HG03066 (cell line): Measurements from ENCODE around the gene MTA1.

Source experiments
- ATAC-seq: cut with Tn5 transposase; IDR thresholded peaks from one replicate; pipeline ENCODE4 v1.9.1; 2021; ENCODE audit warnings: low read depth; ENCODE audit not compliant: unreplicated experiment

Gene MTA1

DNA sequence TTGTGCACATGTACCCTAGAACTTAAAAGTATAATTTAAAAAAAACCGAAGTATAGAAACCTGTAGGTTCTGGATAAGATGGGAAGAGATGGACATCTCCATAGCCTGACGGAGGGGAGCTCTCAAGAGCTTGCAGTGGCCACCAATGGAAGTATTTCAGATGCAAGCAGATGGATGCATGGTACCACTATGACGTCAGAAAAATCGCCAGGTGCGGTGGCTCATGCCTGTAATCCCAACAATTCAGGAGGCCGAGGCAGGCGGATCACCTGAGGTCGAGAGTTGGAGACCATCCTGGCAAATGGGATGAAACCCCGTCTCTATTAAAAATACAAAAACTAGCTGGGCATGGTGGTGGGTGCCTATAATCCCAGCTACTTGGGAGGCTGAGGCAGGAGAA, 17.9 kb upstream of the MTA1 start:
- no peak for ATAC-seq

DNA sequence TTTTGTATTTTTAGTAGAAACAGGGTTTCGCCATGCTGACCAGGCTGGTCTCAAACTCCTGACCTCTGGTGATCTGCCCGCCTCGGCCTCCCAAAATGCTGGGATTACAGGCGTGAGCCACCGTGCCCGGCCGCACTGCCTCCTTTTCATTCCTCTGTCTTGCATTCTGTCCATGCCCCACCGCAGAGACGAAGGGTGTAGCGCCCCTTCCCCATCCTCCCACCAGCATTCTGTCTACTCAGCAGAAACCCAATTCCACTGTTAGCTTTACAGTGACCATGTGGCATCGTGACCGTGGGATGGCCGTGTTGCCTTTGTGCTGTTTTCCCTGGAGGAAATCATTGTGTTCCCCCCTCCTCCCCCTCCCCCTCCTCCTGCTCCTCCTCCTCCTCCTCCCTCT, 11.0 kb upstream of the MTA1 start:
- ATAC-seq, result no peak

DNA sequence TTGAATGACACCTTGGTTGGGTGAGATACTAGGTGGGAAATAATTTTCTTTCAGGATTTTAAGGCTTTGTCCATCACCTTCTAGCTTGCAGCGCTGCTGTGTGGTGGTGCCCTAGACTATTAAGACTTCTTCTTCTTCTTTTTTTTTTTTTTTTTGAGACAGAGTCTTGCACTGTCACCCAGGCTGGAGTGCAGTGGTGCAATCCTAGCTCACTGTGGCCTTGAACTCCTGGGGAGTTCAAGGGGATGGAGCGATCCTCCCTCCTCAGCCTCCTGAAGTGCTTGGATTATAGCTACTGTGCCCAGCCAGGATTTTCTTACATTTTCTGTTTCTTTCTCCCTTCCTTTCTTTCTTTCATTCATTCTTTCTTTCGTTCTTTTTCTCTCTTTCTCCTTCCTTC, 10.3 kb upstream of the MTA1 start:
- ATAC-seq, result no peak

DNA sequence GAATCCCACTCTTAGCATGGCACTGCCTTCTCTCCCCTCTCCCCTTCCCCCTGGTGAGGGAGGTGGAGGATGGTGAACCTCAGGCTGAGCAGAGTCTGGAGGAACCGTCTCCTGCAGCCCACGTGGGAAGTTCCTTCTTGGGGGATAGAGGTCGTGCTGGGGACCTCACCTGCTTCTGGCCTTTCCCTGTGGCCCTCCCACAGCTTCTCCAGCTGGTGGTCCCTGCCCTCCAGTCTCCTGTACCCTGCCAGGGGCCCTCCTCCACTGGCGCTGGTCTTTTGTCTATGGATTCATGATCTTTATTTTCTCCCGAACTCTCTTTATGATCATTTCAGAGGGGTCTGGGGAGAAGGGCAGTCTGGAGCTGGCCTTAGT, 9.0 kb upstream of the MTA1 start:
- ATAC-seq, result no peak

DNA sequence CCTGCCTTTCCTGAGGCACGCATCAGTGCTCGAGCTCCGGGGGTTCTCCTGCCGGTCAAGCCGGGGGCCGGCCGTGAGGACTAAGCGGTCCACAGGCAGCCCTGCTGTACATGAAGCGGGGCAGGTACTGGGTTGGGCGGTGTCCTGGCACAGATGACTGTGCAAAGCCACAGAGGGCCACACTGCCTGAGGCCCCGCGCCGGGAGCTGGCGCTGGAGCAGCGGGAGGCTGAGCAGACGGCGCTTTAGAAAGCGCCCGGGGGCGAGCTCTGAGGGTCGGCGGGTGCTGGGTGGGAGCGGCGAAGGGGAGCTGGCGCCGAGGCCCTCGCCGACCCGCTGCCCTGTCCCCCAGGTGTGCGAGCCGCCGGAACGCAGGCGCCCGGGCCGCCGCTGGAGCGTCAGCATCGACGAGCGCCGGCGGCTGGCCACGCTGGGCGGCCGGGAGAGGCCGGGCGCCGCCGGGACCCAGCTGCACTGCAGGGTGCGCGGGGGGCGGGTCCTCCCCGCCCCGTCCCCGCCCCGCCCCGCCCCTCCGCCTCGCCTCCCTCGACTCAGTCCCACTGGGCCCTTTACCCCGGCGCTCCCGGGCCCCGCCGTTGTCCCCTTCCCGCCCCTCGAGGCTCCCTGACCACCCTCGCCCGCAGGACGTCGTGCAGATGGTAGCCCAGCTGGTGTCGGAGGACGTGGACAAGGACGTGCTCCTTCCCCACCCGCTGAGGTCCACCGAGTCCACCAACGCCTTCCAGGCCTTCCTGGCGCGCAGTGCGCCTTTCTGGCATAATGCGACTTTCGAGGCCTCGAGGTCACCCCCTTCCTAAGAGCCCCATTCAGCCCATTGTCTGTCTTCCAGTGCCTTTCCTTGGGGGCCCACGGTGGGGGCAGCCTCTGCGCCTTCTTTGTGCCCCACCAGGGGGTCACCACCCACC, 8.3 kb upstream of the MTA1 start:
- no peak for ATAC-seq

DNA sequence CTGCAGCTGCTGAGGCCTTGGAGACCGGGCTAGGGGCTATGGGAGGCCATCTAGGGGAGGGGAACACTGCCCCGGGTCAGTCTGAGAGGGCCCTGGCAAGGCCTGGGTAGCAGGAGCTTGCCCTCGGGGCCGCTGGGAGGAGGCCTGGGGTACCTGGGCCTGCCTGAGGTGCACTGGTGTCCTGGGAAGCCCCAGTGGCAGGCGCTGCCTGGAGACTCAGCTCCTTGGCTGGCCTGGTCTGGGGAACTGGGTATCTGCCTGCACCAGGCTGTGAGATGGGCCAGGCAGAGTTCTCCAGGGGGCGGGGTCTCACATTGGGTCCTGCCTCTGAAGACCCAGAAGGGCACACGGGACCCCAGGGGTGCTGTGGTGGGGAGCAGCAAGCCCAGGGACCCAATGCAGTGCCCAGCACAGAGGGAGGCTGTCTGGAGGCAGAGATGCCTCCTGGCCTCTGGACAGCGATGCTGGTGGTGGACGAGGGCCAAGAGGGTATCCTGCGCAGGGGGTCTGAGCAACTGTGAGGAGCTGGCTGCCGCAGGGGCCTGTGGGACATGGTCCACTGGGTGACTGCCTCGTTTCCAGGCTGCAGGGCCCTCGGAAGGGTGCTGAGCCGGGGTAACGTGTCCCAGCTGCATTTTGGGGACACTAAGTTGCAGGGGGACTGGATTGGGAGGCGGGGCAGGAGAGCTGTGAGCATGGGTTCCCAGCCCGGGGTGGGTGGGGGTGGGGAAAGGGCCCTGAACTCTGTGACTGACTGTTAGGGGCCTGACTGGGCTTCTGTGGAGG, 7.4 kb upstream of the MTA1 start:
- no peak for ATAC-seq

DNA sequence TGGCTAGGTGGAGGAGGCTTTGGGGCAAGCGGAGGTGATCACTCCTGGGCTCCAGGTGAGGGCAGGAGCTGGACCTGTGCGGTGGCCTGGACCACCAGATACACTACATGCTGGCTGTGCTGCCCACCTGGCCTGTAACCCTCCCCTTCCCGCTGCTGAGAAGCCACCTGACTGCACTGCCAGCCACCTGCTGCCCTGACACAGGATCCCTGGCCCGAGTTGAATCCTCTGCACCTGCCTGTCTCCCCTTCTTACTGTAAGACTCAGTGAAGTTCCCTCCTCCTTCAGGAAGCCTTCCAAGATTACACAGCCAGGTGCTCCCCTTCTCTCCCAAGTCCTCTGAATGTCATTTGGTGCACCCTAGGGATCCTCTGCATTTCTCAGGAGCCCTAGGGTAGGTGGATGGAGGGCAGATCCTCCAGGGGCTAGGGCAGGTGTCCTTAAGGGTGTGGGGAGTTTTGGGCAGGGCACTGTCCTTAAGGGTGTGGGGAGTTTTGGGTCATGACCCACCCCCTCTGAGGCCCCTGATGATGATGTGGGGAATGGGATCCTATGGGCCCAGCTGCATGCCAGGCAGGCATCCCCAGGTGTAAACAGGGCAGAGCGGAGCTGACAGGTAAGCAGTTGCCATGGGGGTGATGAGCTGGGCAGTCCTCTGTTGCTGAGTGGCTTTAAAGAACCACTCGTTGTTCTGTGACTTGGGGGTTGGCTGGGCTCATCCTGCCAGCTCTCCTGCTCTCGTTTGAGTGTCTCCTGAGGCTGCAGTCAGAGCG, 6.7 kb upstream of the MTA1 start:
- ATAC-seq, result no peak

DNA sequence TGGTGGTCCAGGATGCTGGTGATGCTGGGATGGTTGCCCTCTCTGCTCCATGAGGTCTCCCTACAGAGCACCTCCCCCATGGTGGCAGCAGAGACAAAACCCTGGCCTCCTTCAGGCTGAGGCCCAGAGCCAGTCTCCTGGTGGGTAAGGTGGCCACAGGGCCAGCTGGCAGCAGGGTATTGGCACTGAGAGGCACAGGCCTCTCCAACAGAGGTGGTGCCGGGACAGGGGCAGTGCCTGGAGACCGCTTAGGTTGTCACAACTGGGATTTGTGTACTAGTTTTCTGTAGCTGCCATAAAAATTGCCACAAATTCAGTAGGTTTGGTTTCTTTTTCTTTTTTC, 6.1 kb upstream of the MTA1 start:
- no peak for ATAC-seq

DNA sequence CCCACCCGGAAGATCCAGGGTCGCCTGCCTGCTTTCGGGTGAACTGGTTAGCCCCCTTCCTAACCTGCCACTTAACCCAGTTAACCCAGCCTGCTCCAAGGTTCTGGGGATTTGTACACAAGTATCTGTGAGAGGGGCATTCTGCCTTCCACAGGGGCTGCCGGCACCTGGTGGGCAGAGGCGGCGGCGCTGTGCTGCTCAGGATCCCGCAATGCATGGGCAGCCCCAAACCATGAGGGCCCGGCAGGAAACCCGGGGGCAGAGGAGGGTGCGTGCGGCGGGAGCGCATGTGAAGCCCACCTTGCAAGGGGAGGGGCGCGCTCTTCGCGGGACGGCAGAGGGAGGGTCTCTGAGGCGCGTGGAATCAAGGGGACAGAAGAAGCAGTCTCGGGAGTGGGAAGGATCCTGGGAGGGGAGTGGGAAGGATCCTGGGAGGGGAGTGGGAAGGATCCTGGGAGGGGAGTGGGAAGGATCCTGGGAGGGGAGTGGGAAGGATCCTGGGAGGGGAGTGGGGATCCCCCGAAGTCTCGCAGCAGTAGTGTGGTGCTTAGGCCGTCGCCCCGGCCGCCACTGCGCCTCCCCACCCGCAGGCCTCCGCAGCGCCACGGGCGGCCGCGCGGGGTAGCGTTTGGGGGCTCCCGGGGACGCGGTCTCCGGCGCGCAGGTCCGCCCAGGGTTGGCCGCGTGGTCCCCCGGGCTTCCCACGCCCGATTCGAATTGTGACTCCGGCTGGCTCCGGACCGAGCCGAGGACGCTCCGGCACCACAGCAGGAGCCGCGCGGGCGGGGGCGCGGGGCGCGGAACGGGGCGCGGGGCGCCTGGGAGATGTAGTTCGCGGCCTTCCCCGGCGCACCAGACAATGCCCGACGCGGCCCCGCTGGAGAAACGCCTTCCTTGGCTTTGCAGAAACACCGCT, 4.9 kb upstream of the MTA1 start:
- peak; percentile 62 for ATAC-seq

DNA sequence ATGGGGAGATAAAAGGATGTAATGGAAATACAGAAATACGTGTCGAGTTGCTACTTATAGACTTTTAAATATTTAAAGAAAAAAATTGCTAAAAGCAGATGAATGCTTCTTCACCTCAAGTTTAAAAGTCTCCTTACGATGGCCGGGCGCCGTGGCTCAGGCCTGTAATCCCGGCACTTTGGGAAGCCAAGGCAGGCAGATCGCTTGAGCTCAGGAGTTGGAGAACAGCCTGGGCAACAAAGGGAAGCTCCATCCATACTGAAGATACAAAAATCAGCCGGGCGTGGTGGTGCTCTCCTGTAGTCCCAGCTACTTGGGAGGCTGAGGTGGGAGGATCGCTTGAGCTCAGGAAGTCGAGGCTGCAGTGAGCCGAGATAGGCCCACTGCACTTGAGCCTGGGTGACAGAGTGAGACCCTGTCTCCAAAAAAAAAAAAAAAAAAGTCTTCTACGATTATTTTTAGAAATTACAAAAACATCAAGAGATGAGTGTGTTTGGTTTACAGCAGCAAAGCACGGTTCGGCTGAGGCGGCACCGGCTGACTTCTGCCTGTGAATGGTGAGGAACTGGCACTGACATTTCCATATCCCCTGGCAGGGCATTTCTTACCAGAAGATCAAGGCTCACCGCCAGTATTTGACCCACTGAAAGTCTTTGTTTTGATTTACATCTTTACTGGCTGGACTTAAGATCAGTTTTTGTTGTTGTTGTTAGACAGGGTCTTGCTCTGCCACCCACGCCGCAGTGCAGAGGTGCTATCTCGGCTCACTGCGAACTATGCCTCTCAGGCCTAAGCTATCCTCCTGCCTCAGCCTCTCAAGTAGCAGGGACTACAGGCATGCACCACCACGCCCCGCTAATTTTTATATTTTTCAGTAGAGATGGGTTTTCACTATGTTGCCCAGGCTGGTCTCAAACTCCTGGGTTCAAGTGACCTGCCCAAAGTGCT, 3.9 kb upstream of the MTA1 start:
- no peak for ATAC-seq

DNA sequence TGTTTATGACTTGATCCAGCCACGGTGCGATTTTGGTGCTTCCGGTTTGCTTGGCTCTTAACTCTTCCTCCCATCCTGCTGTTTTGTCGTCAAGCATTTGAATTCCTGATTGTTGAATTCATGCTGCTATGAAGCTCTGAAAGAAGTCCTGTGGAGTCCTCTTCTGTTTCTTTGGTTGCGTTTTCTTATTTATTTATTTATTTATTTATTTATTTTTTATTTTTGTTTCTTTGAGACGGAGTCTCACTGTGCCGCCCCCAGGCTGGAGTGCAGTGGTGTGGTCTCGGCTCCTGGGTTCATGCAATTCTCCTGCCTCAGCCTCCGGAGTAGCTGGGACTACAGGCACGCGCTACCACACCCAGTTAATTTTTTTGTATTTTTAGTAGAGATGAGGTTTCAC, 3.0 kb upstream of the MTA1 start:
- ATAC-seq, result no peak

DNA sequence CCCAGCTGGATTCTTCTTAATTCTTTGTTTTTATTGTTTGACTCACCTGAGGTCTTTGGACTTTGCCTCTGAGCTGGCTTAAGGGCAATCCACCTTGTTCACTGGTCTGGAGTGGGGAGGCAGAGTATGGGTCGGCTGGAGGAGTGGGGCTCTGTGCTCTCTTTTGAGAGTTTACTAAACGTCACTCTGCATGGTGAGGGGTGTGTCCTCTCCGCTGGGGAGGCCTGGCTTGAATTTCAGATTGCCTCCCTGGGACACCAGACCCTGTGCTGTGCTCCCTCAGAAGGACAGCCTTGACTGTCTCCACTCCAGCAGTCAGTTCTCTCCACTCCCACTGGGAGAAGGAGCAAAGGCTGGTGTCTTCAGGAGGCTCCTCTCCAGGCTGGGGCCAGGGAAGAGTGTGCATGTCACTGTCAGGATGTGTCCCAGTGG, 1.9 kb upstream of the MTA1 start:
- ATAC-seq, result no peak

DNA sequence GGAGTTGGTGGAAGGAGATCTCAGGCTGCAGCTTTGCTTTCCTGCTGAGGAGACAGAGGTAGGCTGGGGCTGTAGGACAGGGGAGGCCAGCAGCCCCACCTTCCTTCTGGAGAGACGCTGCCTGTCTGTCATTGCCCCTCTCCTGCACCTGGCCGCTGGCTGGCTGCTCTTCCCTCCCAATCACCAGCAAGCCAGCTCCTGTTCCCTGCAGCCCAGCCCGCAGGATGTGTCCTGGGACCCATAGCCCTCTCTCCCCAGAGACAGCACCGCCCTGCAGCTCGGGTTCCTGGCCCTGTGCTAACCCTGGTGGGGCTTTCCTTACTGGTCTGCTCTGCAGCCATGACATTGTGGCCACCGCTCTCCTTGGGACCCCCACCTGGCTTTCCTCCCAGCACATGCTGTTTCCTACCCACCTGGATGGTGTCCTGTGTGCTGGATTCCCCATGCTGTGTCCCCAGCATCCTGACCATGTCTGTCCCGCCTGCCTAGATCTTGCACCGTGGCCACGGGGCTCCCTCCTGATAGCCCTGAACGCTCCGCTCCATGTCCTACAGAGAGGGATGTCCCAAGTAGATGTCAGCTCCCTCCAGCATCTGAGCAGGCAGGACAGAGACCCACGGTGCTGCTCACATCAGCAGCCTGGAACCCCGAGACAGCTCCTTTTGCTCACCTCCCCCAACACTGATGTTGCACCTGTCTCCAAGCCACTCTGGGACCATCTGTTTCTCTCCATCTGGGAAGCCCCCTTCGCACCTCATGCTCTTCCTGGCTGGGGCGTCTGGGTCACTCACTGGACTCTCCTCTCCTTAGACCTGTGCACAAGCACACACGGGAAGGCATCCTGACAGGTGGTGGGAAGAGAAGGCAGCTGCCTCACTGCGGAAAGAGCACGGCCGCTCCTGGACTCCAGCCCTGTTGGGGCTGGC, 1.1 kb upstream of the MTA1 start:
- ATAC-seq, result no peak

DNA sequence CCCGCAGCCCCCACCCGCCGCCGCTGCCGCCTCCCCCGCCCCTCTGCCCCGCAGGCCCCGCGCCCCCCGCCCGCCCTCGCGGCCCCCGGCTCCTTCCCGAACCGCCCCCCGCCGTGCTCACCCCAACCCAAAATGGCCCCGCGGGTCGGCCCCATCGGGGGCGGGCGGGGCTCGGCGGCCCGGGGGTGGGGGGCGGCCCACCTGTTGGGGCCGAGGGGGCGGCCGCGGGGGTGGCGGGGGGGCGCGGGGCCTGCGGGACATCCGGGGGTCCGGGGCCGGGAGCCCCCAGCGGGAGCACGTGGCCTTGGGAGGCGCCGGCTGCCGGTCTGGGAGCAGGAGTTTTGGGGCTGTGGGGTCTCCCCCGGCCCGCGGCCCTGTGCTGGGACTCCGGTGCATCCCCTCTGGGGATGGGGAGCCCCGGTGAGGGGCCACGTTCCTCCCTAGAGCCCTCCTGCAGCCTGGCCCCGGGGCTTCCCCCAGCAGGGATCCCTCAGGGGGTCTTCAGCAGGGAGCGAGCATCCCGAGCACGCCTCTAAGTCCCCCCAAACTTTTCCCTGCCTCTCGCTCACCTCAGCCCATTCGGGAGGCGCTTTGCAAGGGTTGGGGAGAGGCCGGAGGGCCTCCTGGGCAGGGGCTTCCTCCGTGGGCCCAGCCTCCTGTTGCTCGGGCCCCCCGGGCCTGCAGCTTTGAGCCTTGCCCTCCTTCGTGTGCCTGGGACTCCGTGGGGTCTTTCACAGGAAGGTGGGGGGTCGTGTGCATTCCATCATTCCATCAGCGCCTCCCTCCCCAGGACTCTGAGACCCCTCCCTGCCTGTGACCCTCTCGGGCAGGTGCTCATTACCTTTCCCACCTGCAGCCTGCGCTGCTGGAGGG, 710 bp downstream of the MTA1 start:
- ATAC-seq, result no peak

DNA sequence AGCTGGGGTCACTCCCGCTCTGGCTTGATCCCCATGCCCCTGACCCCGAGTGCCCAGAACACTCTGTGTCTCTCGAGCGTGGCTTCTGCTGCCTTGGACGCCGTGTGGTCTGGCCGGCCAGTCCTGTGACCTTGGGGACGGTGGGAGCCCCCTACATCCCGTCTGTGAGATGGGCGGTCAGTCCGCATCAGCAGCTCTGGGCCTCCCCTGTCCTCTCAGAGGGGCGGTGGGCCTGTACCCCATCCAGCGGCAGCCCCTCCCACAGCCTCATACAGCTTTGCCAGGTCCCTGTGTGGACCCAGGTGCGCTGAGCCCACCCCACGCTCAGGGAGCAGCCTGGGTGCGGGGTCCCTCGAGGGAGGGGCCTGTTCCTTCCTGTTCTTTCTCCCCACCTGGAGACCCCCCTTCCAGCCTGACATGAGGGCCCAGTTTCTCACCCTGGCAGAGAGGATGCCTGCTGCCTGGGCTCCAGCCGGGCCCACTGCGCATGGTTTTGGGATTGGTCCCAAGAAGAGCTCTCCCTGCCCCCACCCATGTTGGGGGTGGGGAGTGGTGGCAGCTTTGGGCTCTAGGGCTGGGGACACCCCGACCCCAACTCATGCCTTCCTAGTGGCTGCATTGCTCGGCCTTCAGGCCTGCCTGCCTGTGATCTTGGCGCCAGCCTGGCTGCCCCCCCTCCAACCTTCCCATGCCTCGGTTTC, 1.5 kb downstream of the MTA1 start:
- ATAC-seq, result no peak
